GM04504 (cell line): ENCODE results near the gene TDRD12.
"Not testable (repeated sequence)": the region's sequence is repeated elsewhere in the genome, so short reads cannot be mapped to it uniquely, and the experiment has no call there.

Experiments
- DNase-seq: peaks from one replicate; pipeline ENCODE4 v3.0.0-alpha.2; 2012; ENCODE audit warnings: low read depth

Gene TDRD12

DNA sequence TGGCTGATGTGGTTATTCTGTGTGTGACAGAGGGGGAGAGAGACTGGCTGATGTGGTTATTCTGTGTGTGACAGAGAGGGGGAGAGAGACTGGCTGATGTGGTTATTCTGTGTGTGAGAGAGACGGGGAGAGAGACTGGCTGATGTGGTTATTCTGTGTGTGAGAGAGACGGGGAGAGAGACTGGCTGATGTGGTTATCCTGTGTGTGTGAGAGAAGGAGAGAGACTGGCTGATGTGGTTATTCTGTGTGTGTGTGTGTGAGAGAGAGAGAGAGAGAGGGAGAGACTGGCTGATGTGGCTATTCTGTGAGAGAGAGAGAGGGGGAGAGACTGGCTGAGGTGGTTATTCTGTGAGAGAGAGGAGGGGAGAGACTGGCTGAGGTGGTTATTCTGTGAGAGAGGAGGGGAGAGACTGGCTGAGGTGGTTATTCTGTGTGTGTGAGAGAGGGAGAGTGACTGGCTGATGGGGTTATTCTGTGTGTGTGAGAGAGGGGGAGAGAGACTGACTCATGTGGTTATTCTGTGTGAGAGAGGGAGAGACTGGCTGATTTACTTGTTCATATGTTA, 27.1 kb downstream of the TDRD12 start:
- not testable (repeated sequence) for DNase-seq

DNA sequence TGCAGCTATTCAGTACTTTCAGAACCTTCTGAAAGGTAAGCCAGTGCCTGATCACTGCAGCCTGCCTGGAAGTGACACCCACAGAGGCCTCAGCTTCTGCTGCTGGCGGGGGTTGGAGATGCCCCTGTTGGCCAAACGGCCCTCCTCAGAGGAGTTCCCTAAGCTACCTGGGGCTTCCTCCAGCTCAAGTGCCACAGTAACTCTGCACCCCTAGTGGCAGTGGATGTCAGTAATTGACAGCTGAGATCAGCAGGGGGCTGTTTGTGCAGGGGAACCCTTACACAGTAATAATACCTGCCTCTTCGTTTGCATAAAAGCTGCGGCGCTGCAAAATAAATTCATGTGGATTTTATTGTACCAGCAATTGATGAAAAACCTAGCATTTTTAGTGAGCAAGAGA, 28.9 kb downstream of the TDRD12 start:
- no peak for DNase-seq

DNA sequence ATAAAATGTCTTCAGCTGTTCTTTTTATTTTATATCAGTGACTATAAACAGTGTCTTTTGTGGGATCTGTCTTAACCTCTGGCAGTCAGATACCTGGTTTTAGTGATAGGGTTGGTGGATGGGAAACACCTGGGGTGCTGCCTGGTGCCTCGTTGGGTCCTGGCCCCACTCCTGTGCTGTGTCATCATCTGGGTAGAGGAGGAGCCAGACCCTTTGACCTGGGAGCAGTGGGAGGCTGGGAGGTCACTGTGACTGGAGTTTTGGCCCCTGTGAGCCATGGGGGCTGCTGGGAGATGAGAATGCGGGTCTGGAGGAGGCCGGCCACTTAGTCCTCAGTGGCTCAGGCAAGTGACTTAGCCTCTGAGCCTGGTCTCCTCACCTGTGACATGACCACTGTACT, 29.4 kb downstream of the TDRD12 start:
- DNase-seq = no peak

DNA sequence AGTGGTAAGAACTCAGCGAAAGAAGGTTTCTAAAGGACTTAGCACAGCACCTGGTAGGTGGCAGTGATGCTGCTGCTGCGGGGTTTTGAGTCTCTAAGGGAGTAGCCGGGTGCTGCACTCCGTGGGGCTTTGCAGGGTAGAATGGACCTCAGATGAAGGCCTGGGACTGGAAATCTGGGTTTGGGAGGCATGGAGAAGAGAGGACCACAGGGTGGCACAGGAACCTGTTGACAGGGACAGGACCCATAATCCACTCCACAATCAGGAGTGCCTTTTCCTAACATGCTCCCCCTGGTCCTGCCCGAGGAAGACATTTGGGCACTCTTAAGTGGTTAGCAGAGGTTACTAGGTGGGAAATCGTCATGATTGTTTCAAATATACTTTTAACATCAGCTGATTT, 29.8 kb downstream of the TDRD12 start:
- no peak for DNase-seq

DNA sequence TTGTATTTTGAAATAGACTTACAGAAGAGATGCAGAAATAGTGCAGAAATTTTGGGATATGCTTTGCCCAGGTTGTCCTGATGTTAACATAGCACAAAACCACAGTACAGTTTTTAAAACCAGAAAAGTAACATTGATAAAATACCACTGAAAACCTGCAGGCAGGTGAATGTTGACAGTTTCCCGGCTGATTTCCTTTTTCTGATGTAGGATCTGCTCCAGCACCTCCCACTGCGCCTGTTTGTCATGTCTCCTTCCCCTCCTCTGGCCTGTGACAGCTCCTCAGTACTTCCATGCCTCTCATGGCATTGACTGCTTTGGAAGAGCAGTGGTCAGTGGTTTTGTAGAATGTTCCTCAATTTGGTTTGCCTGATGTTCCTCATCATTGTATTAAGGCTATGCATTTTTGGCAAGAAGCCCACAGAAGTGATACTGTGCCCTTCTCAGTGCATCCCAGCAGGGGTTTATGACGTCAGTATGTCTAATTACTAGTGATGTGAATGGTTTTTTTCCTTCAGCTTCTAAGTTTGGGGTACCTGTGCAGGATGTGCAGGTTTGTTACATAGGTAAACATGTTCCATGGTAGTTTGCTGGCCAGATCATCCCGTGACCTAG, 31.0 kb downstream of the TDRD12 start:
- DNase-seq = no peak

DNA sequence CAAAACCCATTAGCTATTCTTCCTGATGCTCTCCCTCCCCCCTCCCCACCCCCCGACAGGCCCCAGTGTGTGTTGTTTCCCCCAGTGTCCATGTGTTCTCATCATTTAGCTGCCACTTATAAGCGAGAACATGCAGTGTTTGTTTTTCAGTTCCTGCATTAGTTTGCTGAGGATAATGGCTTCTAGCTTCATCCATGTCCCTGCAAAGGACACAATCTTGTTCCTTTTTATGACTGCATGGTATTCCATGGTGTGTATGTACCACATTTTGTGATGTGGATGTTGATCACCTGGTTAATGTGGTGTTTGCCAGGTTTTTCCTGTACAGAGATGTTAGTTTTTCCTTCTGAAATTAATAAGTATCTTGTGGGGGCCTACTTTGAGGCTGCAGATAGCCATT, 31.5 kb downstream of the TDRD12 start:
- no peak for DNase-seq

DNA sequence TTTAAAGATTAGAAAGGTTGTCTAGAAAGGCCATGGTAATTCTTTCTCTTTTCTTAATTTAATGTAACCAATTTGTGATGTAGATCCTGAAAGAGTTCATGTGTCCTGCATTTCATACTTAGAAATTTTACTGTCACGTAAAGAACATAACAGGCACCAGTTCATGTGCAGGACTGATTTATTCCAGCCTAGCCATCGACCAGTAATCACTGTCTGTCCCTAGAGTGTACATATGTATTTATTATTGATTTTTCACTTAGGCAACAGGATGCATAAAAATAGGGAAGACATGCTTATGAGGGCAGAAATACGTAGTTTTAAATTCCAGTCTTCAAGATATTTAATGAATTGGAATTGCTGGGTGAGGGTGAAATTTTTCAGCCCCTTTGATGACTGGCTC, 37.6 kb downstream of the TDRD12 start:
- DNase-seq = no peak

DNA sequence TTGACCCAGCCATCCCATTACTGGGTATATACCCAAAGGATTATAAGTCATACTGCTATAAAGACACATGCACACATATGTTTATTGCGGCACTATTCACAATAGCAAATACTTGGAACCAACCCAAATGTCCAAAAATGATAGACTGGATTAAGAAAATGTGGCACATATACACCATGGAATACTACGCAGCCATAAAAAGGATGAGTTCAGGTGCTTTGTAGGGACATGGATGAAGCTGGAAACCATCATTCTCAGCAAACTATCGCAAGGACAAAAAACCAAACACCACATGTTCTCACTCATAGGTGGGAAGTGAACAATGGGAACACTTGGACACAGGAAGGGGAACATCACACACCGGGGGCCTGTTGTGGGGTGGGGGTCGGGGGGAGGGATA, 45.8 kb downstream of the TDRD12 start:
- DNase-seq = not testable (repeated sequence)

DNA sequence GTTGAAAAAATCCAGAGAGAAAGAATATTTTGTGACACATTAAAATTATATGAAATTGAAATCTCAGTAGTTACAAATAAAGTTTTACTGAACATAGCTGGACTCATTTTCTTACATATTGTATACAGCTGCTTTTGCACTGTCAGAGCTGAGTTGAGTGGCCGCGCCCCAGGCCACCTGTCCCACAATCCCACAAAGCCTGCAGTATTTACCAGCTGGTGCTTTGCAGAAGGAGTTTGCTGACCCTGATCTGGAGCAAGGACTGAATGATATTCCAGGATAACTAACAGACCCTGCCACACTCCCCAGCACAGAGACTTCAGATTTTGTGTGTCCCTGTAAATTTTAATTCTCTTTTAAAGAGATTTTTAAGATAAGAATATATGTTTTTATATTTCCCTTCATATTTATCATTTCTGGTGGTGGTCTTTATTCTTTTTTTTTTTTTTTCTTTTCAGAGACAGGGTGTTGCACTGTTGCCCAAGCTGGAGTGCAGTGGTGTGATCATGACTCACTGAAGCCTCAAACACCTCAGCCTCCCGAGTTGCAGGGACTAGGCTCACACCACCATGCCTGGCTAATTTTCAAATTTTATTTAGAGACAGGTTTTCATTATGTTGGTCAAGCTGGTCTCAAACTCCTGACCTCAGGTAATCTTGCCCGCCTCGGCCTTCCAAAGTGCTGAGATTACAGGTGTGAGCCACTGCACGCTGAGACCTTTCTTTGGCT, 48.5 kb downstream of the TDRD12 start:
- DNase-seq = no peak

DNA sequence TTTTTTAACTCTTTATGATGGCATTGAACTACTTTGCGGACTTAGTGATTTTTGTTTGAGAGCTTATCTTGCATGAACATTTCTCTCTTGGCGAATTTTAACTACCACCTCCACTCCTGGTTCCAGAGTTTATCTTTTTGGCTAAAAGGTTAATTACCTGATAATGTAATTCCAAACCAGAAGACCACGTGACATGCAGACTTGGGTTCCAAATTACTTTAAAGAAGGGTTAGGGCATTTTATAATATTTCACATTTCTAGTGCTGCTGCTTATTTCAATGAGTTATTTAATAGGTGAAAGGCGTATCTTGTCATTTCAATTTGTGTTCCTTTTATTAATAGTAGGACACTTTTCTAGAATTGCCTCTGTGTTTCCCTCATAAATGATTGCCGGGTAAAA, 52.0 kb downstream of the TDRD12 start:
- DNase-seq = no peak

DNA sequence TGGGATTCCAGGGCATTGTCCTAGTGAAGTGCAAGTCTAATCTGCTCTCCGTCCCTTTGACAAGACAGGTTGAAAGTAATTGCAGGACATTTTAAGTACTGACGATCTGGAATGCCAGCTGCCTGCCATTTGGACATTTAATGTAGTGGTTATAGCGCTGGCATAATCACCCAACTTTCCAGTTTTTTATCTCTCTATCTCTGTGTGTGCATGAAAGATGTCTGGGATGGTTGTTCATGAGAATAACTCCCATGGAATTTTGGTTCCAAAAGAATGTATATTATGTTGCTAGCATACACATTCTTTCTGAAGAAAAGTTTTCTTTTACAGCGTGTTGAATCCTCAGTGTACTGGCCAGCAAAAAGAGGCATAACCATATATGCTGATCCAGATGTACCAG, 53.6 kb downstream of the TDRD12 start:
- no peak for DNase-seq

DNA sequence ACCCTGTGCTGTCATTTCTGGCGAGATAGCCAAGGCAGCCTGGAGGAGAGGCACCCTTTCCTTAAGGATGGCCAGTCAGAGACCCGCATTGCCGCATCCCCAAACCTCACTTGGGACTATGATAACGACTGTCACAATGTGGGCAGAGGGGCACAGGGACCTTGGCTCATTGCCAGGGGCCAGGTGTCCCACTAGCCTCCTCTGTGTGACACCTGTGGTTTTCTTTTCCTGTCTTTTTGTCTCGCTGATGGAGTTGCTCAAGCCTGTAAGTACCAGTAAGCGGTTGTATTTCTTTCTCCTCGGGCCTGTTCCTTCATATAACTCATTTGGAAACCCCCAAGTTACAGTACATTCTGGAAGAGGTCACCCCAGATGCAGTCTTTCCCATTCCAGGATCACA, 59.5 kb downstream of the TDRD12 start:
- no peak for DNase-seq

DNA sequence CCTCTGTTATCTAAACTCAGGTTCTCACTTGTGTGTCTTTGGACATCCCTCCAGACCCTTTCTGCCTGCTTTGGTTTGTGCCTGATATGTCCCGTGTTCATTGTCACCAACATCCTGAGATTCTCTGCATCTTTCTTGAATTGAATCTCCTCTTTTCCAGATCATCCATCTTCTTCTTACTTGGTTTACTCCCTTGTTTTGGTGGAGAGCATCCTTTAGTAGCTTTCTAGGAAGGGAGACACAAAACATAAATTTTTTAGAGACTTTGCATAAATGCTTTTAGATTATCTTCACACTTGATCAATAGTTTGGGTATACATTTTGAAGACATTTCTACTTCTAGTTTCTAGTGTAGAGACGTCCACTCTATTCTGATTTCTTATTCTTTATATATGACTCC, 61.7 kb downstream of the TDRD12 start:
- no peak for DNase-seq

DNA sequence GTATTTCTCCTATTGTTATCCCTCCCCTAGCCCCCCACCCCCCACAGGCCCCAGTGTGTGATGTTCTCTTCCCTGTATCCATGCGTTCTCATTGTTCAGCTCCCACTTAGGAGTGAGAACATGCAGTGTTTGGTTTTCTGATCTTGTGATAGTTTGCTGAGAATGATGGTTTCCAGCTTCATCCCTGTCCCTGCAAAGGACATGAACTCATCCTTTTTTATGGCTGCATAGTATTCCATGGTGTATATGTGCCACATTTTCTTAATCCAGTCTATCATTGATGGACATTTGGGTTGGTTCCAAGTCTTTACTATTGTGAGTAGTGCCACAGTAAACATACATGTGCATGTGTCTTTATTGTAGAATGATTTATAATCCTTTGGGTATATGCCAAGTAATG, 62.5 kb downstream of the TDRD12 start:
- DNase-seq = not testable (repeated sequence)

DNA sequence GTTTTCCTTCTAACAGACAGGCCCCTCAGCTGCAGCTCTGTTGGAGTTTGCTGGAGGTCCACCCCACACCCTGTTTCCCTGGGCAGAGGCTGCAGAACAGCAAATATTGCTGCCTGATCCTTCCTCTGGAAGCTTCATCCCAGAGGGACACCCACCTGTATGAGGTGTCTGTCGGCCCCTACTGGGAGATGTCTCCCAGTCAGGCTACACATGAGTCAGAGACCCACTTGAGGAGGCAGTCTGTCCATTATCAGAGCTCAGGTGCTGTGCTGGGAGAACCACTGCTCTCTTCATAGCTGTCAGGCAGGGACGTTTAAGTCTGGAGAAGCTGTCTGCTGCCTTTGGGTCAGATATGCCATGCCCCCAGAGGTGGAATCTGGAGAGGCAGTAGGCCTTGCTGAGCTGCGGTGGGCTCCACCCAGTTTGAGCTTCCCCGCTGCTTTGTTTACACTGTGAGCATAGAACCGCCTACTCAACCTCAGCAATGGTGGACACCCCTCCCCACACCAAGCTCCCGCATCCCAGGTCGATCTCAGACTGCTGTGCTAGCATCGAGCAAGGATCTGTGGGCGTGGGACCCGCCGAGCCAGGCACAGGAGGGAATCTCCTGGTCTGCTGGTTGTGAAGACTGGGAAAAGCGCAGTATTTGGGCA, 67.7 kb downstream of the TDRD12 start:
- DNase-seq = not testable (repeated sequence)

DNA sequence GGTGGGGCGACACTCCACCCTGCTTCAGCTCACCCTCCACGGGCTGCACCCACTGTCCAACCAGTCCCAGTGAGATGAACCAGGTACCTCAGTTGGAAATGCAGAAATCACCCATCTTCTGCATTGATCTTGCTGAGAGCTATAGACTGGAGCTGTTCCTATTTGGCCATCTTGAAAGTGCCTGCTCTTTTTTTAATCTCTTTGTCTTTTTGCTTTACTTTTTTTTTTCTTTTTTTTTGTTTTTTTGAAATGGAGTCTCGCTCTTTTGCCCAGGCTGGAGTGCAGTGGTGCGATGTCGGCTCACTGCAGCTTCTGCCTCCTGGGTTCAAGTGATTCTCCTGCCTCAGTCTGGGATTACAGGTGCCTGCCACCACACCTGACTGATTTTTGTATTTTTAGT, 68.3 kb downstream of the TDRD12 start:
- DNase-seq = not testable (repeated sequence)

DNA sequence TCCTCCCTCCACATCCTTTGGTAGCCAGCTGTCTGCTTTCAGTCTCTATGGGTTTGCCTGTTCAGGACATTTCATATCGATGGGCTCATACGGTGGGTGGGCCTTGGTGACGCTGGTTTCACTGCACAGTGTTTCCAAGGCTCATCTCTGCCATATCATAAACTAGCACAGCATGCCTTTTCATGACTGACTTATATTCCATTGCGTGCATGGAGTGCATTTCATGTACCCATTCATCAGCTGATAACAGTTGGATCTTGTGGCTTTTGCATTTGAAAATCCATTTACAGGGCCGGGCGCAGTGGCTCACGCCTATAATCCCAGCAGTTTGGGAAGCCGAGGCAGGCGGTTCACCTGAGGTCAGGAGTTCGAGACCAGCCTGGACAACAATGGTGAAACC, 69.9 kb downstream of the TDRD12 start:
- DNase-seq = no peak

DNA sequence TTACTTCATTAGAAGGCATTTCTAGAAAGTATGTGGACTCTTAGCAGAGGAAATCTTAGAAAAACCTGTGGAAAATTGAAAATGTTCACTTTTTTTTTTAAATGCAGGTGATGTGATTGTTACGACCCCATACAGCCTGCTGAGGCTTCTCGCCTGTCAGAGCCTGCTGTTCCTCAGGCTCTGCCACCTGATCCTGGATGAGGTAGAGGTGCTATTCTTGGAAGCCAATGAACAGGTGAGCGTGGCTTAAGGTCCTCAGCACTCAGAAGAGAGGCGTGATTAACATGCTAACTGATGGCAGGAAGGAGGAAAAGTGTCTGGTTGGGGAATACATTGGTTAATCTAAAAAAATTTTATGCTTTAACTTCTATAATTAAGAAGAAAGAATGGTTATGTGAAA, 78.6 kb downstream of the TDRD12 start:
- DNase-seq = no peak

DNA sequence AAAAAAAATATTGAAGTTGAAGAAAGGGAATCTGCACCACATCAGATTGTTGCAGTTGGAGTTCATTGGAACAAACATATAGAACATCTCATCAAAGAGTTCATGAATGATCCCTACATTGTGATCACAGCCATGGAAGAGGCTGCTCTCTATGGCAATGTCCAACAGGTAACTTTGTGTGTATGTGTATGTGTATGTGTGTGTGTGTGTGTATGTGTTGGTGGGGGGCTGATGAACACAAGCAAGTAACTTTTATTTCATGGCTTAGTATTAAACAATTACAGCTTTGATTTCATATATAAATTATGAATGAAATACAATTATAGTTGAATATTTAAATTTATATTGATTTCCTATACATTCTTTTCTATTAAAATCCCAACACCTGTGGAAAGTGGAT, 80.6 kb downstream of the TDRD12 start:
- no peak for DNase-seq

DNA sequence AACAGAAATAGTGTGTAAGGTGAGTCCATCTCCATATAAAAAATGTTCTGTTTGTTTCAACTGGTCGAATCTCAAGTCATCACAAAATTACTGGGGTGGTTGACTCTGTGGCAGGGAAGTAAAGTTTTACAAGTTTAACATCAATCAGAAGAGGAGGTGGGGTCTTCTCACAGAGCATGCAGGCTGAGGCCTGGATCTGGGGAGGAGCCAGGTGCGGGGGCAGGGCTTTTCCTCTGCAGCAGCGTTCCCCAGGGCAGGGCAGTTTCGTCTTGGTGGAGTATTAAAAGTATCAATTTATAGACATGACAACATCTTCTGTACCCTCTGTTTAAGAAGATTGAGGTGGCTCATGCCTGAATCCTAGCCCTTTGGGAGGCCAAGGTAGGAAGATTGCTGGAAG, 81.2 kb downstream of the TDRD12 start:
- no peak for DNase-seq

DNA sequence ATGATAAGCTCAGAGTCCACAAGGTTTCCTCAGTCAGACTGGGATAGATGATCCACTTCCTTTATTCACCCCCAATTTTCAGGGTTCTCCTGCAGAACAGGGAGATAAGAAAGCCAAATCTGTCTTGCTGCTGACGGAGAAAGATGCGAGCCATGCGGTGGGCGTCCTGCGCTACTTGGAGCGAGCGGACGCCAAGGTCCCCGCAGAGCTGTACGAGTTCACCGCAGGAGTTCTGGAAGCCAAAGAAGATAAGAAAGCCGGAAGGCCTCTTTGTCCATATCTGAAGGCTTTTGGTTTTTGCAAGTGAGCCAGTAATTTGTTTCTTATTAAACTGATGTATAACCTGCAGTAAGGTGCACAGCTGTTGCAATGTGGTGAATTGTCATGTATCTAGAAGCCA, 83.3 kb downstream of the TDRD12 start:
- no peak for DNase-seq

DNA sequence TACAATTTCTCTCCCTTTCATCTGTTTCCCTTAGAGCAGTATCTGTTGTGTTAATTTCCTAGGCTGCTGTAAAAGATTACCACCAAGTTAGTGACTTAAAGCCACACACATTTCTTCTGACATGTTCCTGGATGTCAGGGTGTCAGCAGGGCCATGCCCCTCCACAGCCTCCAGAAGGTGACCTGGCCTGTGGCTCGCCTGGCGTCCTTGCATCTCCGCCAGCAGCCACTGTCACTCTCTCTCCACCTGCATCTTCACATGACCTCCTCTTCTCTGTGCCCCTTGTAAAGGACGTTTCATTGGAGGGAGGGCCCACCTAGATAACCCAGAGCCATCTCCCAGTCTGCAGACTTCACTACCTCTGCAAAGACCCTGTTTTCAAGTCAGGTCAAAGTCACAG, 88.7 kb downstream of the TDRD12 start:
- DNase-seq = no peak

DNA sequence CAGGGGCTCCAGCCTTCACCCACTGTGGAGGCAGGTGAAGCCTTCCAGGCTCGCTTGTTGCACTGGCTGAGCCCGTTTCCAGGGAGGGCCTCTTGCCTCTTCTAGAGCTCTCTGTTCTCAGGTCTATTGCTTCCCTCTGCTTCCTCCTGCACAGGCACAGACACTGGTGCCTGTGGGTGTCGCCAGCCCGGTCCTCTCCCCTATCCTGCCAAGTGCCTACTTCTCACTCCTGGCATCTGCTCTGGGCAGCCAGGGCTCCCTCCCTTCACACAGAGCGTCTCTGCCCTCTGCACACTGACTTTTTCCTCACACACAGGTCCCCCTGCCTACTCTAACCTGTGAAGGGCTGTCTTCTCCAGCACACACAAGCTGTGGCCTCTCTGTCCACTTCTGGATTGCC, 89.7 kb downstream of the TDRD12 start:
- no peak for DNase-seq
